GM13976 (cell line): ENCODE measurements around the gene ZFP36L2.

ENCODE experiments used
- DNase-seq: peaks from one replicate; pipeline ENCODE4 v3.0.0; 2012; ENCODE audit warnings: low spot score
- CTCF ChIP-seq: IDR thresholded peaks from 2 replicates; pipeline ENCODE4 v1.5.1; 2012; ENCODE audit warnings: borderline replicate concordance, mild to moderate bottlenecking; ENCODE audit not compliant: insufficient read depth; ENCODE audit errors: extremely low read depth, missing control alignments, control extremely low read depth
- in situ Hi-C: fragments of 300-500 bp; cut with MboI; formaldehyde crosslinking; loops from one replicate; pipeline ENCODE4 v1.12.0; 2022; ENCODE audit warnings: low sequenced_read_pairs, mixed read lengths, inconsistent platforms; ENCODE audit not compliant: unreplicated experiment

Gene ZFP36L2

GRCh38 chr2:43210467-43211303 lies 15.7 kb downstream of the ZFP36L2 start:
- DNase-seq = no peak
- no peak for TF ChIP-seq CTCF
- in situ Hi-C loops = no loop called here

GRCh38 chr2:43210125-43210466 lies 16.3 kb downstream of the ZFP36L2 start:
- TF ChIP-seq CTCF = no peak
- no peak for DNase-seq
- in situ Hi-C loops = no loop called here

GRCh38 chr2:43209204-43209717 lies 17.1 kb downstream of the ZFP36L2 start:
- no peak for TF ChIP-seq CTCF
- DNase-seq = no peak
- in situ Hi-C loops = no loop called here

- no peak for TF ChIP-seq CTCF
- in situ Hi-C loops = no loop called here
Observed at GRCh38 chr2:43207553-43208300, 18.7 kb downstream of the ZFP36L2 start.

GRCh38 chr2:43206602-43207001 lies 19.8 kb downstream of the ZFP36L2 start:
- in situ Hi-C loops = no loop called here
- no peak for TF ChIP-seq CTCF

More at GRCh38 chr2:43207553-43208300, 18.7 kb downstream of the ZFP36L2 start:
- DNase-seq = no peak

GRCh38 chr2:43203373-43203772 lies 23.0 kb downstream of the ZFP36L2 start:
- no peak for TF ChIP-seq CTCF
- DNase-seq = no peak
- in situ Hi-C loops = no loop called here

More at GRCh38 chr2:43206602-43207001, 19.8 kb downstream of the ZFP36L2 start:
- no peak for DNase-seq
